Right hindlimb (tissue), 1 donor: ENCODE data around the gene AKT1.

ENCODE experiments used
- DNase-seq: peaks from one replicate; pipeline ENCODE4 v3.0.0-alpha.2; 2018

Gene AKT1

GRCh38 chr14:104721505-104722431 is 73.8 kb downstream of the AKT1 start:
- no peak for DNase-seq
